Fibroblast of mammary gland (primary cell): Measurements from ENCODE around the gene SPNS3.

Source experiments
- DNase-seq: peaks from one replicate; pipeline ENCODE4 v3.0.0-alpha.2; 2010; ENCODE audit warnings: low read depth
- H3K4me3 ChIP-seq: 2 replicates; pipeline ENCODE4 v1.5.1; 2011; ENCODE audit warnings: low read depth, mild to moderate bottlenecking, low read length, moderate library complexity; ENCODE audit not compliant: control insufficient read depth
- TF ChIP-seq, protein P1 (sequence below): conservative IDR thresholded peaks from 2 replicates; pipeline ENCODE4 v1.5.1; 2011; ENCODE audit warnings: low read depth, low read length, inconsistent platforms; ENCODE audit not compliant: control insufficient read depth, insufficient read depth

The SPNS3 gene

DNA sequence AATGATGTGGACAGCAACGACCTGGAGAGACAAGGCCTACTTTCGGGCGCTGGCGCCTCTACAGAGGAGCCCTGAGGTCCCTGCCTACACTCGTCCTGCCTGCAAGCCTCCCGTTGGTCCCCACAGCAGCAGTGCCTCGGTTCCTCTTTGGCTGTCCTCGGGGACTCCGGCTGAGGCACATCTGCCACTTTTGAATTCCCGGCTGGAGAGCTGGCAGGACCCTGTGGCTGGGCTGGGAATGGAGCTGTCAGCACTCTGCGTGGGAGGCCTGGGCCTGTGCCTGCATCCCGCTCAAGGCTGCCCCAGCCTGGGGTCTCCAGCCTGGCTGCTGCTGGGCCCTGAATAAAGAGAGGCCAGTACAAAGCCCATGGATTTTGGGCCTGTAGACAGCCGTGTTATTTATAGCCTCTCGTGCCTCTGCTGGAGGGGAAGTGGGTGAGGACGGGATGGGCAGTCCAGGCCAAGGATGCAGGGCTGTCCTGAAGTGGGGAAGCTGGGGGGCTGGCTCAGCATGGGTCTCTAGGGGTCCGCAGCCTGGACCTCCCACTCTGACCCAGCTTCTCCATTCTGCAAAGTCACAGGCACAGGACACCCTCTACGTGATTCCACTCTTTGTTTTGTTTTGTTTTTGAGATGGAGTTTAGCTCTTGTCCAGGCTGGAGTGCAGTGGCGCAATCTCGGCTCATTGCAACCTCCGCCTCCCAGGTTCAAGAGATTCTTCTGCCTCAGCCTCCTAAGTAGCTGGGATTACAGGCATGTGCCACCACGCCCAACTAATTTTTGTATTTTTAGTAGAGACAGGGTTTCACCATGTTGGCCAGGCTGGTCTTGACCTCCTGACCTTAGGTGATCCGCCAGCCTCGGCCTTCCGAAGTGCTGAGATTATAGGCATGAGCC, 54.3 kb downstream of the SPNS3 start:
- no peak for DNase-seq
- TF ChIP-seq, protein P1, sequence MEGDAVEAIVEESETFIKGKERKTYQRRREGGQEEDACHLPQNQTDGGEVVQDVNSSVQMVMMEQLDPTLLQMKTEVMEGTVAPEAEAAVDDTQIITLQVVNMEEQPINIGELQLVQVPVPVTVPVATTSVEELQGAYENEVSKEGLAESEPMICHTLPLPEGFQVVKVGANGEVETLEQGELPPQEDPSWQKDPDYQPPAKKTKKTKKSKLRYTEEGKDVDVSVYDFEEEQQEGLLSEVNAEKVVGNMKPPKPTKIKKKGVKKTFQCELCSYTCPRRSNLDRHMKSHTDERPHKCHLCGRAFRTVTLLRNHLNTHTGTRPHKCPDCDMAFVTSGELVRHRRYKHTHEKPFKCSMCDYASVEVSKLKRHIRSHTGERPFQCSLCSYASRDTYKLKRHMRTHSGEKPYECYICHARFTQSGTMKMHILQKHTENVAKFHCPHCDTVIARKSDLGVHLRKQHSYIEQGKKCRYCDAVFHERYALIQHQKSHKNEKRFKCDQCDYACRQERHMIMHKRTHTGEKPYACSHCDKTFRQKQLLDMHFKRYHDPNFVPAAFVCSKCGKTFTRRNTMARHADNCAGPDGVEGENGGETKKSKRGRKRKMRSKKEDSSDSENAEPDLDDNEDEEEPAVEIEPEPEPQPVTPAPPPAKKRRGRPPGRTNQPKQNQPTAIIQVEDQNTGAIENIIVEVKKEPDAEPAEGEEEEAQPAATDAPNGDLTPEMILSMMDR: no peak
- H3K4me3 ChIP-seq: no peak overlapping the region

DNA sequence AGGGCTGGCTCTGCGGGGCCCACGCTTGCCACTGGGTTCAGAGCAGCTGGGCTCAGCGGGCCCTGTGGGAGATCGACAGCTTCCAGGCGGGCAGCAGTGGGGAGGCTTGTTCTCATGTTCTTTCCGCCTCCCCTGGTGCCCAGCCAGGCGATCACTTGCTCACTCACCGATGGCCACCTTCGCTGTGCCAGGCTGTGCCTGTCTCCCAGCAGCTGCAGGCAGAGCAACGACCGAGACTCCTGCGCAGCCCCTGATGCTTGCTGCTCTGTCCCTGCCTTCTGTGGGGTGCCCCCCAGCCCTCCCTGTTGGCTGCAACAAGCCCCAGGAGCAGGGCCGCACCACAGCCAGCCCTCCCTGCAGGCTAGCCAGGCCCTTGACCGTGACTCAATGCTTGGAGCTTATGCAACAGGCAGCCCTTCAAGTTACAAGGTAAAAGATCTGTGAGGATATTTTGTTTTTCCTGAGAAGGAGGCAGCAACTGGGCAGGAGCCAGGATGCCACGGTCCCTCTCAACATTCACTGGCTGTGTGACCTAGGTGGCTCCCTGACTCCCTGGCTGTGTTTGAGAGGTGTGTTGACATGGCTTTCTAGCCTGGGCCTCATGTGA, 55.4 kb downstream of the SPNS3 start:
- no peak for DNase-seq
- TF ChIP-seq, protein P1: no peak
- H3K4me3 ChIP-seq: no peak overlapping the region

DNA sequence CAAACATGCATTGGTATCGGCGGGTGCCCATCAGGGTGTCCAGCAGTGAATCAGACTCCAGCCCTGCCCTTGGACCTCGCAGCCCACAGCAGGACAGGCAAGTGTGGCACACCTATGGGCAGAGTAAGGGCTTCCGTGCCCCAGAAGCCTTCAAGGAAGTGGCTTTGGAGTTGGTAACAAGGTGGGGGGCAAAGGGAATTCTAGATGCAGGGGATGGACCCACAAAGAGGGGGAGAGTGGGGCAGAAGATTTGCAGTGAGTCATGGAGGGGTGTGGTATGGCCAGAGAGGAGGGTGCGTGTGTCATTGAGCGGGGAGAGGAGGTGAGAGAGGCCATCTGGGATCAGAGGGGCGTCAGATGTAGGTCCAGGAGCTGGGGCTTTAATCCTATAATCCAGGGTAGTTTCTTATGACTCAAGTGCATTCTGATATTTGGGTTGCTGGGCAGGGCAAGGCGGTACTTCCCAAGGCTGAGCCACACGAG, 56.4 kb downstream of the SPNS3 start:
- TF ChIP-seq, protein P1: no peak
- H3K4me3 ChIP-seq: no peak overlapping the region
- DNase-seq: no peak

DNA sequence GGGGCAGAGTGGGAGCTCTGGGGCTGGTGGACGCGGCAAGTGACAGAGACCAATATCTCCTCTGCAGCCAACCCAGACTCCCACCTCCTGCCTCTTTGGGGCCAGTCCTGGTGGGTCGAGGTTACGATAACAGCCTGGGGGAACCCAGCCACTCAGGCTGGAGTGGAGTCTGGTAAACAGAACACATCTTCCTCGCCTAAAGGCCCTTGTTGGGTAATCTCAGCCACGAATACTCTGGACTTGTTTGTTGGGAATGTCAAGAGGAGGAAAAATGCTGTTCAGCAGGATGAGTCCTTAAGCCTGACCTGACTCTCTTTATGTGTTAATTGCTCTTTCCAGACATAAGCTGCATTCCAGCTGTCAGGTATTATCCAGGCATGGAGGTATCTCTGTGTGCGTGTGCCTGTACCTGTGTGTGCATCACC, 56.9 kb downstream of the SPNS3 start:
- TF ChIP-seq, protein P1: no peak
- H3K4me3 ChIP-seq: no peak overlapping the region
- DNase-seq: no peak

DNA sequence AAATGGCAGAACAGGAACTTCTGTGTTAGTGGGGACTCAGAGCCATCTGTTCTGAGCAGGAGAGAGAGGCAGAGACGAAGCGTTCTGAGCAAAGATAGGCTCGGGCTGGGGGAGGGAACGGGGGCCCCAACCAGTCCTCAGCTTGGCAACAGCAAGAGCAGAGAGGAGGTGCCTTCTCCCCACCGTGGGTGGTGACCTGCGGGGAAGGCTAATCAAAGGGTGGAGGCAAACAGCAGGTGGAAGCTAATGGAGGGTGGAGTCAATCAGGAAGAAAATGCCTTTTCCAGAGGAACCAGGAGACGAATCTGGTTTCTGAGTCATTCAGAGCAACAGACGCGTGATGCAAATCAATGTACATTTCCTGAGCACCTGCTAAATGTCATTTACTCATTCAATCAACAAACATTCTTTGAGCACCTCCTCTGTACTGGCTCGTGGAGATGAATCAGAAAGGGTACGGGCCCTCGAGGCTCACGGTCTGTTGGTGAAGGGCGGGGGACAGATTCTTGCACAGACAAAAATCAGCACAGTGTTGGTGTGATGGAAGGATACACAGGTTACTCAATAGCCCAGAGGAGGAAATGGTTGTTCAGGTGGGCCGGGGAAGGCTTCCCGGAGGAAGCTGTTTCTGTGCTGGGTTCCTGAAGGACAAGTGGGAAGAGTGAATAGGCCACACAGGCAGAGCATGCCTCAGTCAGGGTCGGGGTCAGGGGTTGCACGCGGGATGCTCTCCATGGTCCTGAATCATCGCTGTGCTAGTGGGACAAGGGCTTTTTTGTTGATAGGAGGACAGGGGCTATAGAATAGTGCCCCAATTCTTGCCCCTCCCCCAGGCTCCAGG, 59.2 kb downstream of the SPNS3 start:
- peak; percentile 30 for DNase-seq
- TF ChIP-seq, protein P1: no peak
- H3K4me3 ChIP-seq: no peak overlapping the region

DNA sequence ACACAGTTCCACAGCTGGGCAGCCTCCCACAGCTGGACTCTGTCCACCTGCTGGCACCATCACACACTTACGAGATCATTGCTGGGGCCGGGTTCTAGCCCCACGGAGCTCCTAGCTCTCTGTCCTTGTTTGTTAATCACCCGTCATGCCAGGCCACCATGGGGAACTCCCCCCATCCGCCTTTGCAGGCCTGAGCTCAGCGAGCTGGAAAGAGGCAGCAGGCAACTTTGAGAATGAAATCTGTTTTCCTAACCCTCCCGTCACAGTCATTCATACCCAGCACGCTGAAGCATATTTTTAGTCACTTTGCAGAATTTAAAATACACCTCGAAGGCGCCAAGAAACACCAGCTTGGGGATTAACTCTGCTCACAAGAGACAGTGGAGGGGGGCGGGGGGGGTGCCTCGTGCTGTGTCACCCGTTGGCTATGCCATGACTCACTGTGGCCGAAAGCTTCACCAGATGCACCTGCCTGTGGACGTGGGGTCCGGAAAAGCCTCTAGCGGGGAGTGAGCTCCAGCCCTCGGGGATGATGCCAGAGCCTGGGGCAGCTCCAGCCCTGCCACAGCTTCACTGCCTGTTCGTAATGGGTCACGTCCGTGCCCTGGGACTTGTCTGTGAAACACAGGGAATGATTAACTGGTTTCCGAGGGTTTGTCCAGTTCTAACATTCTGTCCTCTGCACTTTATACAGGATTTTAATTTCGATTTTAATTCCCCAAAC, 63.5 kb downstream of the SPNS3 start:
- no peak overlapping the region for H3K4me3 ChIP-seq
- TF ChIP-seq, protein P1: no peak
- peak; percentile 10 for DNase-seq
